Activated CD8-positive, alpha-beta T cell treated with anti-CD3 and anti-CD28 coated beads for 36 hours (primary cell): ENCODE results near the gene TPRG1. TPM values are rescaled to one million over a fixed set of nuclear protein-coding genes. Genes with fewer than 3 reads are reported as not detected.

ENCODE experiments used
- ATAC-seq: fragments of 200-7000 bp; cut with Tn5 transposase; one replicate; pipeline ENCODE4 v1.10.0; 2021; ENCODE audit warnings: mild to moderate bottlenecking, moderate library complexity
- CTCF ChIA-PET: fragments of 350-600 bp; sonication (Branson Sonifier 250); formaldehyde crosslinking; loops from one replicate; lab custom pipeline; 2021; ENCODE audit warnings: antibody characterized with exemption; lab: Charles Lee
- POLR2A ChIA-PET: fragments of 350-600 bp; sonication (Branson Sonifier 250); formaldehyde crosslinking; loops from one replicate; lab custom pipeline; 2021; ENCODE audit warnings: antibody characterized with exemption; lab: Charles Lee
- DNase-seq: peaks from one replicate; pipeline ENCODE4 v3.0.0-alpha.2; 2020
- H3K27ac Mint-ChIP-seq: one replicate; pipeline ENCODE4 v1.8.0; 2021; ENCODE audit warnings: mild to moderate bottlenecking, mixed read lengths
- H3K27me3 Mint-ChIP-seq: one replicate; pipeline ENCODE4 v1.8.0; 2021; ENCODE audit warnings: mixed read lengths
- H3K36me3 Mint-ChIP-seq: one replicate; pipeline ENCODE4 v1.8.0; 2021; ENCODE audit warnings: low read depth, mixed read lengths
- H3K4me1 Mint-ChIP-seq: one replicate; pipeline ENCODE4 v1.8.0; 2021; ENCODE audit warnings: low read depth, mixed read lengths
- H3K4me3 Mint-ChIP-seq: one replicate; pipeline ENCODE4 v1.8.0; 2021; ENCODE audit warnings: mild to moderate bottlenecking, moderate library complexity, mixed read lengths
- H3K9me3 Mint-ChIP-seq: one replicate; pipeline ENCODE4 v1.8.0; 2021; ENCODE audit warnings: mixed read lengths
- CTCF ChIP-seq: fragments of 200-600 bp; IDR thresholded peaks from one replicate; pipeline ENCODE4 v1.8.0; 2022; ENCODE audit warnings: antibody characterized with exemption, mild to moderate bottlenecking
- intact Hi-C: fragments of 100-400 bp; cut with micrococcal nuclease; formaldehyde crosslinking; loops from one replicate; pipeline ENCODE4 v1.10.0; 2022
- total RNA-seq, 2 experiments: library from RNA; stranded (reverse); gene quantifications; one replicate each; pipeline ENCODE4 v1.2.3, GENCODE V29; 2021

The TPRG1 gene
- total RNA-seq, 2 experiments from 2014 or later = 2.5 to 3.0 TPM

- no peaks in the 10 kb centered on the region for H3K9me3 Mint-ChIP-seq
- no peaks in the 10 kb centered on the region for H3K27me3 Mint-ChIP-seq
- DNase-seq = no peak
- ChIA-PET CTCF (interaction anchor here (1.2 to 3.5 kb wide), 3 partner anchors 8 to 36 kb away, joined by 4 to 17 read pairs (median 5); no protein-coding TSS in a partner anchor), POLR2A (interaction anchor here (0.9 kb wide), 1 partner anchor 11 kb away, joined by 3 read pairs; no protein-coding TSS in a partner anchor)
- peak overlapping the region; percentile 0 for H3K27ac Mint-ChIP-seq
- H3K36me3 Mint-ChIP-seq = no peaks in the 10 kb centered on the region
- H3K4me1 Mint-ChIP-seq = peaks cover 33% of the 10 kb centered on the region
- no peak for TF ChIP-seq CTCF
- H3K4me3 Mint-ChIP-seq = no peak overlapping the region
- intact Hi-C loops = loop anchor here (5.0 kb wide), 1 partner anchor 33 kb away; no protein-coding TSS in a partner anchor
- peak; percentile 40 for ATAC-seq
Measured at GRCh38 chr3:189289251-189289650, 117.5 kb downstream of the TPRG1 start.

GRCh38 chr3:189292667-189293484, 121.1 kb downstream of the TPRG1 start:
- DNase-seq (no peak), ATAC-seq (no peak)
- no peaks in the 10 kb centered on the region for H3K27me3 Mint-ChIP-seq
- ChIA-PET CTCF (interaction anchor here (1.0 kb wide), 1 partner anchor 19 kb away, joined by 3 read pairs; no protein-coding TSS in a partner anchor), POLR2A (interaction anchor here (0.6 kb wide), 1 partner anchor 237 kb away, joined by 3 read pairs; no protein-coding TSS in a partner anchor)
- no peak for TF ChIP-seq CTCF
- no peak overlapping the region for H3K27ac Mint-ChIP-seq
- no peak overlapping the region for H3K4me3 Mint-ChIP-seq
- H3K9me3 Mint-ChIP-seq = no peaks in the 10 kb centered on the region
- H3K4me1 Mint-ChIP-seq = peaks cover 24% of the 10 kb centered on the region
- no peaks in the 10 kb centered on the region for H3K36me3 Mint-ChIP-seq
- intact Hi-C loops = no loop called here

GRCh38 chr3:189294649-189295048, 122.9 kb downstream of the TPRG1 start:
- ChIA-PET POLR2A (no interaction called here), CTCF (no interaction called here)
- no peaks in the 10 kb centered on the region for H3K27me3 Mint-ChIP-seq
- H3K4me3 Mint-ChIP-seq = no peak overlapping the region
- H3K27ac Mint-ChIP-seq = no peak overlapping the region
- no peaks in the 10 kb centered on the region for H3K36me3 Mint-ChIP-seq
- ATAC-seq (no peak), DNase-seq (no peak)
- TF ChIP-seq CTCF = no peak
- H3K4me1 Mint-ChIP-seq = peaks cover 23% of the 10 kb centered on the region
- intact Hi-C loops = no loop called here
- H3K9me3 Mint-ChIP-seq = no peaks in the 10 kb centered on the region

GRCh38 chr3:189295089-189295488, 123.3 kb downstream of the TPRG1 start:
- no peak for TF ChIP-seq CTCF
- POLR2A ChIA-PET = no interaction called here
- H3K4me3 Mint-ChIP-seq = no peak overlapping the region
- DNase-seq = no peak
- peaks cover 26% of the 10 kb centered on the region for H3K4me1 Mint-ChIP-seq
- H3K36me3 Mint-ChIP-seq = no peaks in the 10 kb centered on the region
- no peak overlapping the region for H3K27ac Mint-ChIP-seq
- CTCF ChIA-PET = interaction anchor here (1.5 kb wide), 1 partner anchor 22 kb away, joined by 3 read pairs; no protein-coding TSS in a partner anchor
- intact Hi-C loops = no loop called here
- ATAC-seq = no peak
- no peaks in the 10 kb centered on the region for H3K27me3 Mint-ChIP-seq
- H3K9me3 Mint-ChIP-seq = no peaks in the 10 kb centered on the region

- POLR2A ChIA-PET = interaction anchor here (0.6 to 1.3 kb wide), 2 partner anchors 27 to 643 kb away, joined by 3 read pairs; no protein-coding TSS in a partner anchor
- H3K4me3 Mint-ChIP-seq = no peak overlapping the region
- TF ChIP-seq CTCF = no peak
- peaks cover 34% of the 10 kb centered on the region for H3K4me1 Mint-ChIP-seq
- no peaks in the 10 kb centered on the region for H3K36me3 Mint-ChIP-seq
- H3K27ac Mint-ChIP-seq = no peak overlapping the region
- no peaks in the 10 kb centered on the region for H3K9me3 Mint-ChIP-seq
- DNase-seq (no peak), ATAC-seq (no peak)
- no peaks in the 10 kb centered on the region for H3K27me3 Mint-ChIP-seq
- intact Hi-C loops = no loop called here
- CTCF ChIA-PET = interaction anchor here (0.8 to 1.6 kb wide), 4 partner anchors 9 to 265 kb away, joined by 3 to 4 read pairs (median 4); no protein-coding TSS in a partner anchor
Measured at GRCh38 chr3:189297932-189298331, 126.2 kb downstream of the TPRG1 start.
